GM19455 (cell line): Measurements from ENCODE around the gene TBCD.

ENCODE experiments used
- ATAC-seq: cut with Tn5 transposase; IDR thresholded peaks from one replicate; pipeline ENCODE4 v1.9.1; 2021; ENCODE audit not compliant: unreplicated experiment

The TBCD gene

GRCh38 chr17:82751571-82752370 is at the start of gene TBCD:
Gene TBCD (plus strand): TSS chr17:82752065. CDS start chr17:82752194, 129 bp downstream.
- peak; percentile 74 for ATAC-seq

DNA sequence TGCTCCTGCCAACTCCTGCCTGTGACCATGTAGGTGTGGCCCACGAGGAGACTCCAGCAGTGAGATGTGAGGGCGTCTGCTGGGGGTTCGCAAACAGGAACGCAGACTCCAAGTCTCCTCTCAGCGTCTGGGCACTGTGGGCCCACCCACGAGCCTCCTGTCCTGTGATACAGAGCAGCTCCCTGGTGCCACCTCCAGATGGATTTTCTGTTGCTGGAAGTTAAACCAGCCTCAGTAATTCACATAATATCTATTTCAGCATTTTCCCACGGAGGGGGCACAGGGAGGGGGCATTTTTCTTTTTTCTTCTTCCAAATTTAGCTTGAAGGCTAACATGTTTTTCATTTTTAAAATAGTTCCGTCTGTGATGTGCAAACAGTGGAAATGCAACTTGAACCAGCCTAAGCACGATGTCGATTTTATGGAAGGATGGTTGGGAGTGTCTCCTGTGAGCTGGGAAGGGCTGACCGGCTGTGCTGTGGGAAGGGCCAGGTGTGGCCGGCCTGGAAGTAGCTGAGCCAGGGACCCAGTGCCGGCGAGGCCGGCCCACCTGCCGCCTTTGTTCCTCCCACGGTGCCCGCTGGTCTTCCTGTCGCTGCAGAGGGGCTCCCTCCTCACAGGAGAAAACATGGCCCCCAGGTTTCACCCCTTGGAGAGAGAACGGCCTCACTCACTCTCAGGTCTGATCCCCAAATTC is 49.5 kb upstream of the TBCD start:
- ATAC-seq: no peak

DNA sequence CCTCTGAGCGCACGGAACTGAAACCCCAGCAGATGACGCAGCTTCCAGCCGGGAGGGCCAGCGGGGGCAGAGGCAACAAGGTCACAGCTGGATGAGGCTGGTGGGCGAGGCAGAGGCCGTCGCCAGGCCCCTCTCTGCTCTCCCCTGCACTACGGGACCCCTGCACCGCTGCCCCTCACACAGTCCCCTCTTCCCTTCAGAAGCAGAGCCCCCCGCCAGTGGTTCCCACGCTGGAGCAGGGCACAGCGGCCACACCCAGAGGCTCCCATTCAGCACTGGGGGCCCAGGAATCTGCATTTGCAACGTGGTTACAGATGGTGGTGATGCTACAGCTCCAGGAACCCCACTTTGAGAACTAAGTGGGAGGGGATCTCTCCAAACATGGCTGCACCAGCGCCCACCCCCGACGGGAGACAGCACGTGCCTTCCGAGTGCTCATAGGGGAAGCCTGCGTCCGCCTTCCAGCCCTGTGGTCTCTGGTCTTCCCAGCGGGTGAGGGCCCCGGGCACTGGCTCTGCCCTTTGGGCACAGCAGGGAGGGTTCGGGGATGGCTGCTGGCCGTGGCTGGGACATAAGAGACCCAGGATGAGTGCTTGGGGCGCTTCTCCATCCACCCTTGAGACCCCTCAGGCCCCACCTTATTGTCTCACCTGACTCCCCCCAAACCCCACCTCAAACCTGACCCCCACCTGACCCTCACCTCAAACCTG is 48.7 kb upstream of the TBCD start:
- ATAC-seq: no peak

DNA sequence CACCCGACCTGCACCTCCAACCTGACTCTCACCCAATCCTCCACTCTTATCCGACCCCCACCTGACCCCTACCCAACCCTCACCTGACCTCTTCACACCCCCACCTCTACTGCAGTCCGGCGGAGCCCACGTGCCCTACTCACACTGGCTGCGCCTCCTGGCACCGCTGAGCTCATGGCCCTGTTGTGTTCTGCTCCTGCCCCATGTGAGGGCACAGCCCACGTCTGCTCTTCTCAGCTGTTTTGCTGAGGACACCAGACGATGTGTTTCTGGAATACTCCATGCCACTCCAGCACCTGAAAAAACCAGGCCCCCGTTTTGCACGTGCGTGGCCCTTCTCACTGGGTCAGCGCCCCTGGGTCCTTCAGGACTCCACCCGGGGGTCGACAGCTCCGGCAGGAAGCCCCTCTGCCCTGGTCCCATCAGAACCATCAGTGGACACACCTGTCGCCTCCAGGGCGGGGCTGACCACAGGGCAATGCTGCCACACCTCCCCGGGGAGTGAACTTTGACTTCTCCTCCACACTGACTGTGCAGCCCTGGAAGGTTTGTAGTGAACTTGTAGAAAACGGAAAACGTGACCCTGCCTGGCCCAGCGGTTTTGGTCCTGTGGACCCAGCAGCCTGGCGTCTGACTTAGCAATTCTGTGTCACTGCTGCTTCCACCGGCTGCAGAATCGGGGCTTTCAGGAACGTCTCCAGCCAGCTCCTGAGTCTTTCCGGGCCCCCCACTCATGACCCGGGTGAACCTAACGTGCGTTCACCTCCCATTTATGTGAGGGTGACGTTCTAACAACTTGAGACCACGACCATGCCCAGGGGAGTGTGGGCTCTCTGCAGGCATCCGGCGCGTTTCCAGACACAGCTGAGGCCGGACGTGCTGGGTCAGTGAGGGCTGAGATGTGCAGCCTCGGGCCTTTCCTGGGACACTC is 47.7 kb upstream of the TBCD start:
- ATAC-seq: no peak

GRCh38 chr17:82704886-82705285 is 47.0 kb upstream of the TBCD start:
- no peak for ATAC-seq

- no peak for ATAC-seq
Observed at GRCh38 chr17:82705756-82706155, 46.1 kb upstream of the TBCD start.

GRCh38 chr17:82709024-82709675 is 42.7 kb upstream of the TBCD start:
- no peak for ATAC-seq

GRCh38 chr17:82709676-82710498 is 42.0 kb upstream of the TBCD start:
- ATAC-seq: no peak

GRCh38 chr17:82710499-82711232 is 41.2 kb upstream of the TBCD start:
- no peak for ATAC-seq

- ATAC-seq: no peak
Observed at GRCh38 chr17:82713071-82713723, 38.7 kb upstream of the TBCD start.

DNA sequence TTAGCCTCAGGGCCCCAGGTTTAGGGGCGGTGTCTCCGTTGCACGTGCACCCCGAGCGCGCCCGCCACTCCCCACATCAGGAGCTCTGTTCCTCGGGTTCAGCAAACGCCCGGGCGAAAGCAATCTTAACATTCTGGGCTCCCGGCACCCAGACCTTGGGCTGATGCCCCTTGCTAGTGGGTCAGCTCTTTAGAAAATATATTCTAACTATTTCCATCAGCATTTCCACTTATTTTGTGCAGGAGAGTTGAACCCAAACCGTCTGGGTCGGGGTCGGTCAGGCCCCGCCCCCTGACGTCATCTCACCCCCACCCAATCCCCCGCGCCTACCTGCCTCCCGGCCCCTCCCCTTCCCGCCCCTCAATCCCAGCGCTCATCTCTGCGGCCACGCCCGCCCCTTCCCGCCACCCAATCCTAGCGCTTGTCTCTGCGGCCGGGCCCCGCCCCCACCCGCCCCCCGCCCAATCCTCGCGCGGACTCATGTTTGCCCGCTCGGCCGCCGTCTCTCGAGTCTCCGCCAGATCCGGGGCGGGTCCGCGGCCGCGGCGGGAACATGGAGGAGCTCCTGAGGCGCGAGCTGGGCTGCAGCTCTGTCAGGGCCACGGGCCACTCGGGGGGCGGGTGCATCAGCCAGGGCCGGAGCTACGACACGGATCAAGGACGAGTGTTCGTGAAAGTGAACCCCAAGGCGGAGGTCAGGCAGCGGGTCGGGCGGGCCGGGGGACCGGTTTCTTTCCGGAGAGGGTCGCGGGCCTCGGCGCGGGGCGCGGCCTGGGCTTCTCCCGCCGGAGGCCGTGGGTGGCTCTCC is 35.5 kb upstream of the TBCD start, which contains the start of gene FN3KRP:
TSS of gene FN3KRP (plus strand) at position 504 of the 808 bp plus-strand sequence. CDS start at position 554, 50 bp downstream.
- peak; percentile 69 for ATAC-seq

DNA sequence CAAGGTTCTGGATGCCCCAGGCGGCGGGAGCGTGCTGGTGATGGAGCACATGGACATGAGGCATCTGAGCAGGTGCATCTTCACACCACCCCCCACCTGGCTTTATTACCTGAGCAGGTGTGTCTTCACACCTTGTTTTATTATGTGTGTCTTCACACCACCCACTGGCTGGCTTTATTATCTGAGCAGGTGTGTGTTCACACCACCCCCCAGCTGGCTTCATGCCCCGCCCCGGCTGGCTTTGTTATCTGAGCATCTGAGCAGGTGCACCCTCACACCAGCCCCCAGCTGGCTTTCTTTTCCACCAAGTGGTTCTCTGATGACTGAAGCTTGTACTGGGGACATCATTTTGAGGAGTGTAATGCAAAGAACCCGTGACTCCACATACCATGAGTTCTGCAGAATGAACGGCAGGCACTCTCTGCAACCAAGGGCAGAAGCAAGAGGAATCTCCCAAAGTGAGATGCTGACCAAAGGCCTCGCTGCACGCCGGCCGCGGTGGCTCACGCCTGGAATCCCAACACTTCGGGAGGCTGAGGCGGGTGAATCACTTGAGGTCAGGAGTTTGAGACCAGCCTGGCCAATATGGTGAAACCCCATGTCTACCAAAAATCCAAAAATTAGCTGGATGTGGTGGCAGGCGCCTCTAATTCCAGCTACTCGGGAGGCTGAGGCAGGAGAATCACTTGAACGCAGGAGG is 32.7 kb upstream of the TBCD start:
- no peak for ATAC-seq

- no peak for ATAC-seq
Observed at GRCh38 chr17:82720204-82720603, 31.7 kb upstream of the TBCD start.

GRCh38 chr17:82722341-82723013 is 29.4 kb upstream of the TBCD start:
- ATAC-seq: no peak

DNA sequence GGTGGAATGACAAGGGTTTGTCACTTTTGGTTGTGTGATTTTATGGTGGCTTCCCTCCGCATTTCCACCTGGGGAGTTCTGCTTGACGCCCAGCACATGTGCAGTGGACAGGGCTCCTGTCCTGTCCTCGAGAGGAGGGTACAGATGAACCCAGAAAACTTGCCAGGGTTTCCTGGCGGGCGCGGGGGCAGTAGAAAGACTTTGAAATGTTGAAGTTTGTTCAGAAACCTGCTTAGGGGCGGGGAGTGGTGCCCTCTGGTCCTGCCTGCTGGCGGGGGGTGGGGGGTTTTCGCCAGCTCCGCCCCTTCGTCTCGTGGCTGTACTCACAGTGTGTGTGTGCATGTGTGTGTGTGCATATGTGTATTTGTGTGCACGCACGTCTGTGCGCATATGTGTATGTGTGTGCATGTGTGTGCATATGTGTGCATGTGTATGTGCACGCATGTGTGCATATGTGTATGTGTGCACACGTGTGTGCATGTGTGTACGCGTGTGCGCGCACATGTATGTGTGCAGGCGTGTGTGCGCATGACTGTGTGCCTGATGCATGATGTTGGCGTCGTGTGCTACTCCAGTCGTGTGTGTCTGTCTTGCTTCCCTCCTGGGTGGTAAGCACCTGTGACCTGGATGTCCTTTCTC is 28.6 kb upstream of the TBCD start:
- no peak for ATAC-seq

- no peak for ATAC-seq
Observed at GRCh38 chr17:82726427-82726826, 25.4 kb upstream of the TBCD start.
